PC-3 (cell line): ENCODE data around the gene TSEN2. TPM values are rescaled to one million over a fixed set of nuclear protein-coding genes. Genes with fewer than 3 reads are reported as not detected.
A peak's percentile ranks its signal among the peaks of the same experiment; 100 is the strongest.

Experiments used
- ATAC-seq: fragments of 200-7000 bp; cut with Tn5 transposase; 2 replicates; pipeline ENCODE4 v1.9.1; 2020; ENCODE audit warnings: mild to moderate bottlenecking, moderate library complexity
- BruUV-seq: library from RNA; stranded (reverse); fragments of 400-500 nt; replicated peaks from 2 replicates; lab custom pipeline; 2021; lab: Mats Ljungman, UMichigan
- CTCF ChIA-PET: fragments of 300-600 bp; sonication (Branson Sonifier 250); formaldehyde crosslinking; loops from one replicate; lab custom pipeline; 2022; ENCODE audit warnings: antibody characterized with exemption; lab: Charles Lee
- POLR2A ChIA-PET: fragments of 300-600 bp; sonication (Branson Sonifier 250); formaldehyde crosslinking; loops from one replicate; lab custom pipeline; 2022; ENCODE audit warnings: antibody characterized with exemption; ENCODE audit not compliant: unreplicated experiment; lab: Charles Lee
- DNase-seq: peaks from one replicate; pipeline ENCODE4 v3.0.0-alpha.2; 2015
- H2AFZ ChIP-seq: fragments of 300-600 bp; sonication (generic); 2 replicates; pipeline ENCODE4 v1.6.0; 2016; ENCODE audit warnings: antibody characterized with exemption, low read length
- H3F3A ChIP-seq: fragments of 300-600 bp; sonication (generic); one replicate; pipeline ENCODE4 v1.6.0; 2017; ENCODE audit warnings: antibody characterized with exemption, low read length, control low read depth, mild to moderate bottlenecking; ENCODE audit not compliant: unreplicated experiment
- H3K27ac ChIP-seq: fragments of 300-600 bp; sonication (generic); 2 replicates; pipeline ENCODE4 v1.5.1; 2016; ENCODE audit warnings: mild to moderate bottlenecking, low read length
- H3K27me3 ChIP-seq: fragments of 300-600 bp; sonication (generic); 2 replicates; pipeline ENCODE4 v1.6.1; 2016; ENCODE audit warnings: low read length, mixed read lengths
- H3K36me3 ChIP-seq: fragments of 300-600 bp; sonication (generic); 2 replicates; pipeline ENCODE4 v1.6.1; 2016; ENCODE audit warnings: low read depth, mixed run types, low read length, mixed read lengths
- H3K4me1 ChIP-seq: fragments of 300-600 bp; sonication (generic); 2 replicates; pipeline ENCODE4 v1.5.1; 2016; ENCODE audit warnings: low read length; ENCODE audit not compliant: insufficient read depth
- H3K4me2 ChIP-seq: fragments of 300-600 bp; sonication (generic); 2 replicates; pipeline ENCODE4 v1.6.0; 2016; ENCODE audit warnings: low read length
- H3K4me3 ChIP-seq: fragments of 300-600 bp; sonication (generic); 2 replicates; pipeline ENCODE4 v1.5.1; 2016; ENCODE audit warnings: mild to moderate bottlenecking, low read length, mixed read lengths
- H3K79me2 ChIP-seq: fragments of 300-600 bp; sonication (generic); 2 replicates; pipeline ENCODE4 v1.6.1; 2017; ENCODE audit warnings: low read length, mixed read lengths
- H3K9ac ChIP-seq: fragments of 300-600 bp; sonication (generic); 2 replicates; pipeline ENCODE4 v1.6.0; 2016; ENCODE audit warnings: mild to moderate bottlenecking, low read length
- H3K9me2 ChIP-seq: fragments of 300-600 bp; sonication (generic); replicated peaks from 2 replicates; pipeline ENCODE4 v1.6.1; 2016; ENCODE audit warnings: mixed run types, low read length, mixed read lengths
- H3K9me3 ChIP-seq: fragments of 300-600 bp; sonication (generic); 2 replicates; pipeline ENCODE4 v1.6.1; 2016; ENCODE audit warnings: low read length, mixed read lengths
- H4K20me1 ChIP-seq: fragments of 300-600 bp; sonication (generic); 2 replicates; pipeline ENCODE4 v1.6.1; 2016; ENCODE audit warnings: low read length, mixed read lengths
- CTCF ChIP-seq: fragments of 300-600 bp; sonication (generic); conservative IDR thresholded peaks from 2 replicates; pipeline ENCODE4 v1.5.1; 2017; ENCODE audit warnings: antibody characterized with exemption, low read depth, mild to moderate bottlenecking, low read length
- EZH2 ChIP-seq: fragments of 300-600 bp; sonication (generic); IDR thresholded peaks from one replicate; pipeline ENCODE4 v1.6.1; 2017; ENCODE audit warnings: antibody characterized with exemption, mild to moderate bottlenecking, low read length; ENCODE audit not compliant: unreplicated experiment
- EZH2phosphoT487 ChIP-seq: fragments of 300-600 bp; sonication (generic); IDR thresholded peaks from 2 replicates; pipeline ENCODE4 v1.6.1; 2018; ENCODE audit warnings: mild to moderate bottlenecking, antibody characterized with exemption, low read length, borderline replicate concordance
- intact Hi-C: fragments of 100-400 bp; cut with micrococcal nuclease; formaldehyde crosslinking; loops from 2 replicates; pipeline ENCODE4 v1.9.0; 2023
- total RNA-seq: library from RNA; depleted of rRNA; stranded (reverse); fragments of >200 nt; gene quantifications from 2 replicates; pipeline ENCODE4 v1.2.3, GENCODE V29; 2014

The TSEN2 gene
- total RNA-seq, 1 experiment from 2014 or later: 40.2 TPM

DNA sequence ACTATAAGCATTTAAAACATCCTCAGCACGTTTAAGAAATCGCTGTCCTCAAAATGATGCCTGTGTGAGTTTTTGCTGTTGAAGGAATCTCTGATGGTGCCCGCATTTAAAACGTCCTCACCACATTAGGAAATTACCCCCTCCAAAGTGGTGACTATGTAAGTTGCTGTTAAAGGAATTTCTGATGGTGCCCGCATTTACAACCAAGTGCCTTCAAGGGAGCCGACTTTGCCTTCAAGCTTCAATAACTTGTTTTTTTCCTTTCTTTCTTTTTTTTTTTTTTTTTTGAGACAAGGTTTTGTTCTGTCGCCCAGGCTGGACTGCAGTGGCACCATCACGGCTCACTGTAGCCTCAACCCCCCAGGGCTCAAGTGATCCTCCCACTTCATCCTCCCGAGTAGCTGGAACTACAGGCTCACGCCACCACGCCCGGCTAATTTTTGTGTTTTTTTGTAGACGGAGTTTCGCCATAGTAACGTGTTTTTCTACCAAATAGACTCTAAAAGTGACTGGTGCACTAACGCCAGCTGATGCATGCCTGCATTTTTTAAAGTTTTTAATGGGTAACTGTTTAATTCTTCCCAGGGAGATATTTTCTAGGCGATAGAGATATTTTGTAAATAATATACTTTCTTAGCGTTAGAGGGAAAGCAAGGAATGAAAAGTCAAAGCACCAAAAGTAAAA is 19.0 kb upstream of the TSEN2 start:
- peaks cover 37% of the 10 kb centered on the region for H3K4me1 ChIP-seq
- no peaks in the 10 kb centered on the region for H3K36me3 ChIP-seq
- no peak overlapping the region for H3K9ac ChIP-seq
- H3K4me2 ChIP-seq: no peak overlapping the region
- TF ChIP-seq CTCF (no peak), EZH2phosphoT487 (no peak), EZH2 (no peak)
- H3K27me3 ChIP-seq: no peaks in the 10 kb centered on the region
- no TSS peak for BruUV-seq
- ChIA-PET CTCF (no interaction called here), POLR2A (interaction anchor here (0.6 kb wide), 1 partner anchor 11 kb away, joined by 3 read pairs; no protein-coding TSS in a partner anchor)
- H3K9me3 ChIP-seq: no peaks in the 10 kb centered on the region
- no peak for DNase-seq
- ATAC-seq: no peak
- H3K27ac ChIP-seq: peak overlapping the region; percentile 97
- no peaks in the 10 kb centered on the region for H3K9me2 ChIP-seq
- H3K79me2 ChIP-seq: no peaks in the 10 kb centered on the region
- H2AFZ ChIP-seq: no peak overlapping the region
- peaks cover 9% of the 10 kb centered on the region for H3F3A ChIP-seq
- intact Hi-C loops: no loop called here
- H4K20me1 ChIP-seq: no peaks in the 10 kb centered on the region
- no peak overlapping the region for H3K4me3 ChIP-seq

DNA sequence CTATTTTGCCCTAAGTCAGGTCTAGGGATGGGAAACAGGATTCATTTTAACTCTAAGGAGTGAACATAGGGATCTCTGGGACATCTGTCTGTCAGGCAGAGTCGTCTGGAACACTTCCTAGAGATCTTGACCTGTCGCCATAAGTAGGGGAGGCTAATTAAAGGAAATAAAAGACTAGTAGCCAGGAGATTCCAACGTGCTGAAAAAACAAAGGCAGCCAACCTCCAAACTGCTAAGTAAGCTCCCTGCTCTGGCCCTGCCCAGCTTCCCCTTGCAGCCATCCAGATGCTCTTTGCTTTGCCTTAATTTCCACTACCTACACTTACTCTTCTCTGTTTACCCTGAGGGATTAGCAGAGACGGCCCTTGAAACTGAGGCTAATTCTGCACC is 18.4 kb upstream of the TSEN2 start:
- Histone ChIP-seq H3K9ac (no peak overlapping the region), H4K20me1 (no peaks in the 10 kb centered on the region), H3K79me2 (no peaks in the 10 kb centered on the region), H2AFZ (no peak overlapping the region), H3K36me3 (no peaks in the 10 kb centered on the region), H3K9me3 (no peaks in the 10 kb centered on the region), H3F3A (peaks cover 14% of the 10 kb centered on the region), H3K27me3 (no peaks in the 10 kb centered on the region), H3K9me2 (no peaks in the 10 kb centered on the region), H3K4me2 (no peak overlapping the region), H3K27ac (no peak overlapping the region), H3K4me1 (peaks cover 37% of the 10 kb centered on the region), H3K4me3 (no peak overlapping the region)
- TF ChIP-seq CTCF (no peak), EZH2 (no peak), EZH2phosphoT487 (no peak)
- no peak for DNase-seq
- POLR2A ChIA-PET: no interaction called here
- intact Hi-C loops: no loop called here
- no peak for ATAC-seq
- BruUV-seq: no TSS peak
- CTCF ChIA-PET: no interaction called here

DNA sequence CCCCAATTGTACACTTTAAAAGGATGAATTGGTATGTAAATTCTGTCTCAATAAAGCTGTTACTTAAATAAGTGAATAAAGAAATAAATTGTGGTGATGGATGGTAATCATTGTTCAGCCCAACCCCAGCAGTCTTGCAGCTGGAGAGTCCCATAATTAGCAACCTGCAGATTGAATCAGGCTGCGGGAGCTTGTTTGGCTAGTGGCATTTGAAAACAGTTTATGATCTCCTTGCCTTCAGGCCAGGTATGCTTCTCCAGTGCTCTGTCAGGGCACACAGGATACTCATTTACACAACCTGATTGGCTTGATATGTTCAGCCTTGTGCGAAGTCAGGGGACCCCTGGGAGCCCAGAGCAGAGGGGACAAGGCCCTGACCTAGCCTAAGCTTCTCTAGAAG is 16.5 kb upstream of the TSEN2 start:
- Histone ChIP-seq H3K4me2 (no peak overlapping the region), H3K9ac (no peak overlapping the region), H3K4me1 (peaks cover 33% of the 10 kb centered on the region), H3K36me3 (no peaks in the 10 kb centered on the region), H2AFZ (no peak overlapping the region), H3K9me3 (no peaks in the 10 kb centered on the region), H4K20me1 (no peaks in the 10 kb centered on the region), H3K27me3 (no peaks in the 10 kb centered on the region), H3K4me3 (no peak overlapping the region), H3F3A (peaks cover 13% of the 10 kb centered on the region), H3K79me2 (peaks cover 11% of the 10 kb centered on the region), H3K9me2 (no peaks in the 10 kb centered on the region), H3K27ac (peak overlapping the region; percentile 99)
- no TSS peak for BruUV-seq
- TF ChIP-seq EZH2phosphoT487: no peak
- no peak for TF ChIP-seq EZH2
- TF ChIP-seq CTCF: no peak
- intact Hi-C loops: no loop called here
- ChIA-PET POLR2A (interaction anchor here (0.6 kb wide), 1 partner anchor 9 kb away, joined by 3 read pairs; no protein-coding TSS in a partner anchor), CTCF (no interaction called here)
- ATAC-seq: no peak
- no peak for DNase-seq
